Endothelial cell of umbilical vein (primary cell): ENCODE measurements around the gene FAM209B. TPM values are rescaled to one million over a fixed set of nuclear protein-coding genes. Genes with fewer than 3 reads are reported as not detected.

Source experiments
- polyA plus RNA-seq, 4 experiments: library from polyadenylated mRNA; depleted of rRNA in 3 of 4; stranded (reverse) in 3 of 4; unstranded in 1 of 4; fragments of >200 nt; gene quantifications; 2 replicates each; pipeline versions ENCODE4 v1.2.1 to v1.2.3, GENCODE V29; 2011 to 2012; ENCODE audit warnings: missing spikeins in 1 of 4
- total RNA-seq: library from RNA; stranded (reverse); gene quantifications from 2 replicates; pipeline ENCODE4 v1.2.3, GENCODE V29; 2021

The FAM209B gene
- total and polyA plus RNA-seq, 2 donors (not counting 3 experiments of a cell fraction or from before 2014, with no cell fraction given), result 0.22 TPM; not detected in 1

Other genes with a start within 250 kb of the FAM209B start
- gene FAM210B, start 174.3 kb upstream of the FAM209B start, total RNA-seq, result 37.6 and 44.5 TPM in 2 replicates
- 20.6 and 24.6 TPM in 2 replicates for gene FAM210B, start 174.3 kb upstream of the FAM209B start, polyA plus RNA-seq
- 56.9 and 57.6 TPM in 2 replicates for gene AURKA, start 141.0 kb upstream of the FAM209B start, total RNA-seq
- gene AURKA, start 141.0 kb upstream of the FAM209B start, polyA plus RNA-seq, result 27.3 and 33.1 TPM in 2 replicates
- gene CSTF1, start 140.6 kb upstream of the FAM209B start, total RNA-seq, result 32.9 and 39.6 TPM in 2 replicates
- 49.3 and 51.7 TPM in 2 replicates for gene CSTF1, start 140.6 kb upstream of the FAM209B start, polyA plus RNA-seq
- not detected in 2 replicates for gene CASS4, start 121.0 kb upstream of the FAM209B start, total RNA-seq
- gene CASS4, start 121.0 kb upstream of the FAM209B start, polyA plus RNA-seq, result not detected in 2 replicates
- gene RTF2, start 64.6 kb upstream of the FAM209B start, total RNA-seq, result 82.2 and 84.7 TPM in 2 replicates
- 61.3 and 68.8 TPM in 2 replicates for gene RTF2, start 64.6 kb upstream of the FAM209B start, polyA plus RNA-seq
- gene FAM209A, start 8.5 kb upstream of the FAM209B start, total RNA-seq, result 0.49 TPM in 1 of 2 replicates, not detected in the other
- 0.13 and 0.37 TPM in 2 replicates for gene FAM209A, start 8.5 kb upstream of the FAM209B start, polyA plus RNA-seq
- not detected in 2 replicates for gene TFAP2C, start 96.1 kb downstream of the FAM209B start, total RNA-seq
- gene TFAP2C, start 96.1 kb downstream of the FAM209B start, polyA plus RNA-seq, result 0.06 TPM in 1 of 2 replicates, not detected in the other